ENCODE results near the gene SLC48A1.
A peak's percentile ranks its signal among the peaks of the same experiment; 100 is the strongest.
"Not testable (repeated sequence)": the region's sequence is repeated elsewhere in the genome, so short reads cannot be mapped to it uniquely, and the experiment has no call there.

Gene SLC48A1

GRCh38 chr12:47794679-47795078, 21.6 kb downstream of the SLC48A1 start:
- no peak for DNase-seq

- DNase-seq: no peak
Measured at GRCh38 chr12:47795121-47795813, 22.2 kb downstream of the SLC48A1 start.

GRCh38 chr12:47795814-47796411, 22.9 kb downstream of the SLC48A1 start:
- no peak for DNase-seq

- no peak for DNase-seq
Measured at GRCh38 chr12:47797441-47797840, 24.4 kb downstream of the SLC48A1 start.

GRCh38 chr12:47798382-47798948, 25.4 kb downstream of the SLC48A1 start:
- no peak for DNase-seq

GRCh38 chr12:47799357-47799955, 26.4 kb downstream of the SLC48A1 start:
- no peak for DNase-seq

- no peak for DNase-seq
Measured at GRCh38 chr12:47800582-47800981, 27.5 kb downstream of the SLC48A1 start.

GRCh38 chr12:47801170-47801903, 28.3 kb downstream of the SLC48A1 start:
- no peak for DNase-seq

GRCh38 chr12:47801904-47802246, 28.8 kb downstream of the SLC48A1 start:
- DNase-seq: no peak

GRCh38 chr12:47802312-47802711, 29.3 kb downstream of the SLC48A1 start:
- no peak for DNase-seq

GRCh38 chr12:47803191-47803875, 30.3 kb downstream of the SLC48A1 start:
- DNase-seq: no peak

GRCh38 chr12:47804171-47804570, 31.1 kb downstream of the SLC48A1 start:
- no peak for DNase-seq

DNA sequence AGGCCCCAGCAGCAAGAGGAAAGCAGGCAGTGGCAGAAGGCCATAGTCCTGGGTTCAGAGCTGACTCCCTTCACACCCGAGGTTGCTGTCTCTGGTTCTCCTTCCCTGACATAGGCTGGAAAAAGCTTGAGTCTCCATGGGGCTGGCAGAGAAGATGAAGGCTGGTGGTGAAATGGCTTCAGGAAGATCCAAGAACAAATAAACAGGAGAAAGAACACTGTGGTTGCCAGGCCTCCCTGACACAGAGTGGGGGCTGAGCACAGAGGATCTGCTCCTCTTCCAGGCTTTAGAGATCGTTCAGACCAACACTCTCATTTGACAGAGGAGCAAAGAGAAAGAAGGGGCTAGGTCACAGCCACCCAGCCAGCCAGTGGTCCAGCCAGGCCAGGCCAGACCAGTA, 32.4 kb downstream of the SLC48A1 start:
- no peak for DNase-seq

- DNase-seq: no peak
Measured at GRCh38 chr12:47807338-47807737, 34.3 kb downstream of the SLC48A1 start.

- peak; percentile 40 for DNase-seq
Measured at GRCh38 chr12:47808050-47808449, 35.0 kb downstream of the SLC48A1 start.

GRCh38 chr12:47808574-47809365, 35.7 kb downstream of the SLC48A1 start:
- DNase-seq: no peak

- DNase-seq: not testable (repeated sequence)
Measured at GRCh38 chr12:47809518-47809917, 36.5 kb downstream of the SLC48A1 start.

GRCh38 chr12:47811072-47811396, 38.0 kb downstream of the SLC48A1 start:
- no peak for DNase-seq

- DNase-seq: no peak
Measured at GRCh38 chr12:47811581-47812484, 38.8 kb downstream of the SLC48A1 start.

DNA sequence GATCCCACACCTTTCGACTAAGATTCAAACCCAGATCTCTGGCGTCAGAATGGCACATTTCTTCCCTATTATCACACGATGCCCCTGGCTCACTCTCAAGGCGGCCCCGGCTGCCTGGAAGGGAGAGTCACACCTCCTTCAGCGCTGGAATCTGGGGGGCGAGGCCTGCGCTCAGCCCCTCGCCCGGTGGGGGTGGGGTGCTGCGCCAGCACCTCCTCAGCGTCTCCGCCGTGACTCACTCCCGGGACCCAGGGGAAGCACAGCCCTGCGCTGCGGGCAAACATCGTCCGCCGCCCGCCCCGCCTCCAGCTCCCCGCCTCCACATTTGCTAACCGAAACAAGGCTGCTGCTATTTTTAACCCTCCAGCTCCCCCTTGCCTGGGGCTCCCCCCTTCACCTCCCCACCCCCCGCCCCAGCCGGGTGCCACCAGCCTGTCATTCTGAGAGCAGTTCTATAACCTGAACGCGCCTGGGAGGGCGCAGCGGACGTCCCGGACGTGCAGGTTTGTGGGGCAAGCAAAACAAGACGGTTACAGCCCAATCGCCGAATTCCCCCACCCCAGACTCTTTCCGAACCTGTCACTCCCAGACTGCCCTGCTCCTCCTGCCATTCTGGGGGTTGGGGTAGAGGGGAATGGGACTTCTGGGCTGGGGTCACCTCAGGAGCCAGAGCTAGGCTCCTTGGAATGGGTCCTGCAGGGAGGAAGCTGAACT, 39.9 kb downstream of the SLC48A1 start:
- DNase-seq: no peak
